ENCODE measurements around the gene FBF1. TPM values are rescaled to one million over a fixed set of nuclear protein-coding genes. Genes with fewer than 3 reads are reported as not detected.

FBF1 gene
- total RNA-seq, 1 experiment from 2014 or later: 8.3 TPM

- no peaks in the 10 kb centered on the region for H3K4me1 Mint-ChIP-seq
- H3K4me1 ChIP-seq (ENCODE audit: insufficient read depth, low read length): no peaks in the 10 kb centered on the region
- WGBS (ENCODE audit: extremely low coverage, insufficient read length, low lambda C conversion rate): no CpG with 5 or more reads among the region's 31 CpGs
- no peak overlapping the region for H3K4me3 Mint-ChIP-seq
- no peaks in the 10 kb centered on the region for H3K9me3 Mint-ChIP-seq
- H2BK5ac ChIP-seq (ENCODE audit: insufficient read length, low read length): no peak overlapping the region
- peaks cover 2 to 24% (median 4%) of the 10 kb centered on the region in 3 experiments; a peak in 6 of 7 replicates for H3K36me3 Mint-ChIP-seq (ENCODE audit: insufficient read depth in 1 of 3, low read depth in 3 of 3)
- H3K23ac ChIP-seq (ENCODE audit: insufficient read length, low read depth, low read length): no peak overlapping the region
- H3K56ac ChIP-seq (ENCODE audit: insufficient read length, low read depth, low read length): no peak overlapping the region
- H3K27ac Mint-ChIP-seq: no peak overlapping the region
- H3K23me2 ChIP-seq (ENCODE audit: insufficient read length, low read depth, low read length, poor library complexity, severe bottlenecking): no peaks in the 10 kb centered on the region
- no peaks in the 10 kb centered on the region for H3K27me3 ChIP-seq (ENCODE audit: insufficient read depth, low read length)
- H3K9me3 ChIP-seq (ENCODE audit: control insufficient read depth, low read depth, low read length): no peaks in the 10 kb centered on the region
- H2BK15ac ChIP-seq (ENCODE audit: low read depth, low read length): no peak overlapping the region
- no peak overlapping the region for H3K9ac ChIP-seq (ENCODE audit: extremely low read depth, insufficient read length, low read length)
- no peak for TF ChIP-seq CTCF (conservative IDR thresholded peaks at IDR 0.05)
- DNase-seq: no peak
- no peak overlapping the region for H2BK20ac ChIP-seq (ENCODE audit: low read depth, low read length, poor library complexity, severe bottlenecking)
- no peak overlapping the region for H4K8ac ChIP-seq (replicated peaks; ENCODE audit: insufficient read length, low read depth, low read length)
- H3K4me2 ChIP-seq (ENCODE audit: insufficient read depth, insufficient read length, low read length): no peak overlapping the region
- H2AK5ac ChIP-seq (ENCODE audit: insufficient read length, low read length): no peak overlapping the region
- no peak overlapping the region for H4K5ac ChIP-seq (ENCODE audit: insufficient read length, low read depth, low read length)
- no peak overlapping the region for H2AFZ ChIP-seq (ENCODE audit: low read length)
- H3K4ac ChIP-seq (ENCODE audit: low read depth, low read length): no peak overlapping the region
- no peak overlapping the region for H2BK120ac ChIP-seq (ENCODE audit: low read depth, low read length, poor library complexity, severe bottlenecking)
- no peak overlapping the region for H4K91ac ChIP-seq (ENCODE audit: insufficient read length, low read depth, low read length)
- no peaks in the 10 kb centered on the region for H4K20me1 ChIP-seq (ENCODE audit: control insufficient read depth, insufficient read depth, insufficient read length)
- H3K79me2 ChIP-seq (ENCODE audit: insufficient read depth, low read length): no peaks in the 10 kb centered on the region
- H3K14ac ChIP-seq (ENCODE audit: insufficient read depth, low read length): no peak overlapping the region
- H2BK12ac ChIP-seq (ENCODE audit: insufficient read length, low read depth, low read length): no peak overlapping the region
- no peaks in the 10 kb centered on the region for H3K27me3 Mint-ChIP-seq (ENCODE audit: low read depth)
- no peak overlapping the region for H3T11ph ChIP-seq (ENCODE audit: low read length)
- no peaks in the 10 kb centered on the region for H3K79me1 ChIP-seq (ENCODE audit: insufficient read depth, low read depth, low read length, poor library complexity, severe bottlenecking)
- no peak overlapping the region for H3K18ac ChIP-seq (ENCODE audit: insufficient read length, low read depth, low read length)
- H3K27ac ChIP-seq (ENCODE audit: insufficient read length, low read depth, low read length): no peak overlapping the region
These were observed 22.9 kb downstream of the FBF1 start for GRCh38 chr17:75917917-75918445.

Data from H9 (cell line).